ENCODE measurements around the gene DNTT.

Gene DNTT

GRCh38 chr10:96344178-96344577 lies 39.9 kb downstream of the DNTT start:
- no peaks in the 10 kb centered on the region for H3K4me1 Mint-ChIP-seq
- peaks cover 15% of the 10 kb centered on the region for H3K9me3 Mint-ChIP-seq
- peaks cover 9% of the 10 kb centered on the region for H3K27me3 Mint-ChIP-seq (ENCODE audit: low read depth)
- H3K36me3 Mint-ChIP-seq (ENCODE audit: low read depth) = no peaks in the 10 kb centered on the region
- H3K27ac Mint-ChIP-seq = no peak overlapping the region
- no peak overlapping the region for H3K4me3 Mint-ChIP-seq
- TF ChIP-seq CTCF (IDR thresholded peaks at IDR 0.05; ENCODE audit: unreplicated experiment in 3 of 3) = no peak

GRCh38 chr10:96345222-96345621 lies 41.0 kb downstream of the DNTT start:
- Mint-ChIP-seq H3K36me3 (ENCODE audit: low read depth) (no peaks in the 10 kb centered on the region), H3K9me3 (peaks cover 17% of the 10 kb centered on the region), H3K4me1 (no peaks in the 10 kb centered on the region), H3K27me3 (ENCODE audit: low read depth) (peaks cover 7% of the 10 kb centered on the region), H3K4me3 (no peak overlapping the region), H3K27ac (no peak overlapping the region)
- TF ChIP-seq CTCF (IDR thresholded peaks at IDR 0.05; ENCODE audit: unreplicated experiment in 3 of 3) = no peak

- no peaks in the 10 kb centered on the region for H3K36me3 Mint-ChIP-seq (ENCODE audit: low read depth)
- no peak overlapping the region for H3K4me3 Mint-ChIP-seq
- no peaks in the 10 kb centered on the region for H3K4me1 Mint-ChIP-seq
- peaks cover 17% of the 10 kb centered on the region for H3K9me3 Mint-ChIP-seq
- TF ChIP-seq CTCF (IDR thresholded peaks at IDR 0.05; ENCODE audit: unreplicated experiment in 3 of 3) = no peak
- H3K27ac Mint-ChIP-seq = no peak overlapping the region
- peaks cover 3% of the 10 kb centered on the region for H3K27me3 Mint-ChIP-seq (ENCODE audit: low read depth)
These were observed 42.1 kb downstream of the DNTT start for GRCh38 chr10:96346295-96346694.

GRCh38 chr10:96352027-96352426 lies 47.8 kb downstream of the DNTT start:
- H3K36me3 Mint-ChIP-seq (ENCODE audit: low read depth) = no peaks in the 10 kb centered on the region
- H3K4me3 Mint-ChIP-seq = no peak overlapping the region
- H3K4me1 Mint-ChIP-seq = no peaks in the 10 kb centered on the region
- H3K27me3 Mint-ChIP-seq (ENCODE audit: low read depth) = peaks cover 19% of the 10 kb centered on the region
- peaks cover 5% of the 10 kb centered on the region for H3K9me3 Mint-ChIP-seq
- no peak overlapping the region for H3K27ac Mint-ChIP-seq
- no peak for TF ChIP-seq CTCF (IDR thresholded peaks at IDR 0.05; ENCODE audit: unreplicated experiment in 3 of 3)

GRCh38 chr10:96352582-96352981 lies 48.3 kb downstream of the DNTT start:
- Mint-ChIP-seq H3K36me3 (ENCODE audit: low read depth) (no peaks in the 10 kb centered on the region), H3K27me3 (ENCODE audit: low read depth) (peaks cover 21% of the 10 kb centered on the region), H3K9me3 (peaks cover 2% of the 10 kb centered on the region), H3K4me3 (no peak overlapping the region), H3K4me1 (no peaks in the 10 kb centered on the region), H3K27ac (no peak overlapping the region)
- no peak for TF ChIP-seq CTCF (IDR thresholded peaks at IDR 0.05; ENCODE audit: unreplicated experiment in 3 of 3)

- H3K9me3 Mint-ChIP-seq = no peaks in the 10 kb centered on the region
- no peaks in the 10 kb centered on the region for H3K4me1 Mint-ChIP-seq
- H3K27me3 Mint-ChIP-seq (ENCODE audit: low read depth) = peaks cover 35% of the 10 kb centered on the region
- H3K27ac Mint-ChIP-seq = no peak overlapping the region
- no peak overlapping the region for H3K4me3 Mint-ChIP-seq
- no peak for TF ChIP-seq CTCF (IDR thresholded peaks at IDR 0.05; ENCODE audit: unreplicated experiment in 3 of 3)
- no peaks in the 10 kb centered on the region for H3K36me3 Mint-ChIP-seq (ENCODE audit: low read depth)
These were observed 52.9 kb downstream of the DNTT start for GRCh38 chr10:96357038-96357620.

Data from nephron (organoid).